AG09319 (cell line): ENCODE measurements around the gene WDR37.

Source experiments
- DNase-seq: peaks from one replicate; pipeline ENCODE4 v3.0.0-alpha.2; 2010; ENCODE audit warnings: low read depth; ENCODE audit errors: extremely low read depth
- TF ChIP-seq, protein P1 (sequence below): IDR thresholded peaks from 2 replicates; pipeline ENCODE4 v1.5.1; 2011; ENCODE audit warnings: low read depth, mild to moderate bottlenecking, inconsistent platforms, low read length, moderate library complexity

Gene WDR37

DNA sequence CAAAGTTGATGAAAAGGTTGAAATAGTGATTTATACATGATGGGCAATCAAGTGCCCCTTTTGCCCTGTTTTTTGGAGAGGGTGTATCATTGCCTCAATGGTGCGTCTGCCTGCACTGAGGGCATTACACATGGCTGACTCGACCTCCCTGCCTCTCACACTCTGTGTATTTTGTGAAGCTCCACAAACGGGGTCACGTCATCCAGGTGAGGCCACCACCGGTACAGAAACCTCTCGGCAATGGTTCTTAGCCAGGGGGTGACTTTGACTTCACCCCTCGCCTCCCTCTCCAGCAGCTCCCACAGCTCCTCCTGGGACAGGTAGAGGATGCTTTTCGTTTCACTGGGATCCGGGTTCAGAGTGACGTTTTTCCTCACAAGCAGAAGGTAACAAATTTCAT, 36.8 kb upstream of the WDR37 start:
- DNase-seq, result no peak
- TF ChIP-seq, protein P1, sequence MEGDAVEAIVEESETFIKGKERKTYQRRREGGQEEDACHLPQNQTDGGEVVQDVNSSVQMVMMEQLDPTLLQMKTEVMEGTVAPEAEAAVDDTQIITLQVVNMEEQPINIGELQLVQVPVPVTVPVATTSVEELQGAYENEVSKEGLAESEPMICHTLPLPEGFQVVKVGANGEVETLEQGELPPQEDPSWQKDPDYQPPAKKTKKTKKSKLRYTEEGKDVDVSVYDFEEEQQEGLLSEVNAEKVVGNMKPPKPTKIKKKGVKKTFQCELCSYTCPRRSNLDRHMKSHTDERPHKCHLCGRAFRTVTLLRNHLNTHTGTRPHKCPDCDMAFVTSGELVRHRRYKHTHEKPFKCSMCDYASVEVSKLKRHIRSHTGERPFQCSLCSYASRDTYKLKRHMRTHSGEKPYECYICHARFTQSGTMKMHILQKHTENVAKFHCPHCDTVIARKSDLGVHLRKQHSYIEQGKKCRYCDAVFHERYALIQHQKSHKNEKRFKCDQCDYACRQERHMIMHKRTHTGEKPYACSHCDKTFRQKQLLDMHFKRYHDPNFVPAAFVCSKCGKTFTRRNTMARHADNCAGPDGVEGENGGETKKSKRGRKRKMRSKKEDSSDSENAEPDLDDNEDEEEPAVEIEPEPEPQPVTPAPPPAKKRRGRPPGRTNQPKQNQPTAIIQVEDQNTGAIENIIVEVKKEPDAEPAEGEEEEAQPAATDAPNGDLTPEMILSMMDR, result no peak

DNA sequence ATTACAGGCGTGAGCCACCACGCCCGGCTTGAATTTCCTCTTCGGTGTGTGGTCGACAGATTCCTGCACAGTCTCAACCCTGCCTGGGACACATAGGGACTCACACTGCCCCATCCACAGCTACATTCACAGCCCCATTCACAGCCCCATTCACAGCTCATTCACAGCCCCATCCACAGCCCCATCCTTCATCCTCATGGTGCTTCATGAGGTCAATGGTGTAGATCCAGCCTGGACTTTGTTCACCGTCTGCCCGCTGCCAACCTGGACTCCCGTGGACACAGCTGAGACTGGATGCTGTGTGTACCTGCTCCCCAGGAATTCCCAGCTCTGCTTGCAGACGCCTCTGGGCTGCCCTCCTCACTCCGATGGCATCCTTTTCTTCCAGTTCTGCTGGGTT, 35.7 kb upstream of the WDR37 start:
- DNase-seq, result no peak
- TF ChIP-seq, protein P1, result no peak

DNA sequence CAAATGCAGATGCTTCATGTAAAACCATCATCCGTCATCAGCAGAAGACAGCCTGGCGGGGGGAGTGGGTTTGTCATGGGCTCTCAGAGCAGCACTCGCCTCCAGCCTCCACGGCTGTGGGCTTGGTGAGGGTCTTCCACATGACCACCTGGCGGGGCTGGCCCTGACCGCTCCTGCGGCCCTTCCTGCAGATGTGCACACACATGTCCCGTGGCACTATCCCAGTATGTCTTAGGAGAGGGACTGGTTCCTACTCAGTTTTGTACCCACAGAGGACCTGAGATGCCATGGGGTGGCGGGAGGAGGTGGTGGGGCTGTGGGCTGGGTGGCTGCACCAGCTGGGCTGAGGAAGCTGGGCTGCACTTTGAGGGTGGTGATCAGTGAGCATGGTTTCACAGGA, 35.2 kb upstream of the WDR37 start:
- TF ChIP-seq, protein P1, result no peak

DNA sequence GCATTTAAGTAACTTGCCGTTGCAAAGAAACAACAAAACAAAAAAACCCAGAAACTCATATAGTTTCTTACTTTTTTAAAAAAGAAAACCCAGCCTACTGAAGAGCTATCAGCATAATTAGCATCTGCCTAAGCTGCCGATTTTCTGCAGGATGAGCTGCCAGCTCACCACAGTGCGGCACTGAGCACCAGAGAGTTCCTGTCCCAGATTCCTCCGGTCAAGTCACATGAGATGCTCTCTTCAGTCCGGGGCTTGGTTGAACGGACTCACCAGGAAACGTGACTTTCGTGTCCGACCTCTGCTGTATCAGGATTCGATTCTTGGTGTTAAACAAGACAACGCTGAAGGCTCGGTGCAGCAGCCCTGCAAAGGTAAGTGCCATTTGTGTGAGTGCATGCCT, 33.8 kb upstream of the WDR37 start:
- TF ChIP-seq, protein P1, result no peak
- no peak for DNase-seq

More for the DNA sequence above, 35.2 kb upstream of the WDR37 start:
- DNase-seq, result no peak

DNA sequence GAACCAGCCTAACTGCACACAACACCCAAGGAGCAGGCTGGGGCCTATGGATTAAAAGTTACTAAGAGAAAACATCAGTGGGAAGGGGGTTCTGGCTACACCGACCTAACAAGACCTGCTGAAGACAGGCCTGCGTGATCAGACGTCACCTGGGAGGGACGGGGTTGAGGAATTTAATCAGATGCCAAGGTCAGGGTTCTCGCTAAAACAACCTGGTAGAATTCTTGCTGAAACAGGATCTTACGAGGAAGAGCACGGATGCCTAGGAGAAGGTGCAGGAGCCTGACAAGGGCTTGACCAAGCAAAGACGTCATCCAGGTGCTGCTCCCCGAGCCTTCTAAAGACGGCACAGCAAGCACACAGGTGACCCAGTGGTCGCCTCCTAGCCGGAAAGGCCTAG, 32.1 kb upstream of the WDR37 start:
- DNase-seq, result no peak
- TF ChIP-seq, protein P1, result no peak

DNA sequence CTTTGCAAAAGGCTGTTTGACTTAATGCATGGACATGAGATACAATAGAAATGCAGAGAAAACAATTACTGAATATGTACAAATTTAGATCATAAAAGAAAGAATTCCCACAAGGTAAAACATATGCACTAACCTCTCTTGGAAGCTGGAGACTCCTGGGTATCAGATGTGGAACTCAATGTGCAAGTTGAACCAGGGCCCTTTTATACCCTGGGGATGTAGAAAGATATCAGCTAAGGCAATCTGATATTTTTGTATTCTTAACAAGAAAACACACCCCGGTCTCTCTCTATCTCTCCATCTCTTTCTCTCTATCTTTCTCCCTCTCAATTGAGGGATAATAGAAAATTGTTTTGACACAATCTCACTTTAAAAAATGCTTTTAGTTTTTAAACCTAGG, 30.5 kb upstream of the WDR37 start, which contains the start of gene IDI2:
IDI2 (minus strand) TSS at position 177 of the 400 bp plus-strand sequence. CDS start 1,136 bp downstream, outside the sequence.
- DNase-seq, result no peak
- TF ChIP-seq, protein P1, result no peak

DNA sequence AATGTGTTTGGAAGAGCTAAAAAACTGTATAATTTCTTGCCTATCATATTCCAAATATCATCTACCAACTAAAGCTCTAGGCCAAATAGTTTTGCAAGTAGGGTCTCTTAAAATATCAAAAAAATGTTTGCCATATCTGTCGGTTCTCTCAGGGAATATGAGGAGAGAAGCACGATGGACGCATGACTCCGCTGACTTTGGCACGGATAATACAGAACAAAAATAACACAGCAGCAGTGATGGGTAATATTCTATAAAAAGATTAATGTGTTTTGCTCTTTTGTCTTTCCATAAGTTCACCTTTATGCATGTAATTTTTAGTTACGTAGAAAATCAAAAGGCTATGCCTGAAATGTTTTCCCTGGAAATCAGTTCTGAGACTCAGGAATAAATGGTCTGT, 29.6 kb upstream of the WDR37 start:
- TF ChIP-seq, protein P1, result no peak
- DNase-seq, result no peak
